HG03378 (cell line): ENCODE data around the gene CNOT1.
A peak's percentile ranks its signal among the peaks of the same experiment; 100 is the strongest.
"Not testable (repeated sequence)": the region's sequence is repeated elsewhere in the genome, so short reads cannot be mapped to it uniquely, and the experiment has no call there.

Experiments
- ATAC-seq: cut with Tn5 transposase; IDR thresholded peaks from one replicate; pipeline ENCODE4 v1.9.1; 2021; ENCODE audit warnings: mild to moderate bottlenecking, moderate library complexity; ENCODE audit not compliant: unreplicated experiment

CNOT1 gene

DNA sequence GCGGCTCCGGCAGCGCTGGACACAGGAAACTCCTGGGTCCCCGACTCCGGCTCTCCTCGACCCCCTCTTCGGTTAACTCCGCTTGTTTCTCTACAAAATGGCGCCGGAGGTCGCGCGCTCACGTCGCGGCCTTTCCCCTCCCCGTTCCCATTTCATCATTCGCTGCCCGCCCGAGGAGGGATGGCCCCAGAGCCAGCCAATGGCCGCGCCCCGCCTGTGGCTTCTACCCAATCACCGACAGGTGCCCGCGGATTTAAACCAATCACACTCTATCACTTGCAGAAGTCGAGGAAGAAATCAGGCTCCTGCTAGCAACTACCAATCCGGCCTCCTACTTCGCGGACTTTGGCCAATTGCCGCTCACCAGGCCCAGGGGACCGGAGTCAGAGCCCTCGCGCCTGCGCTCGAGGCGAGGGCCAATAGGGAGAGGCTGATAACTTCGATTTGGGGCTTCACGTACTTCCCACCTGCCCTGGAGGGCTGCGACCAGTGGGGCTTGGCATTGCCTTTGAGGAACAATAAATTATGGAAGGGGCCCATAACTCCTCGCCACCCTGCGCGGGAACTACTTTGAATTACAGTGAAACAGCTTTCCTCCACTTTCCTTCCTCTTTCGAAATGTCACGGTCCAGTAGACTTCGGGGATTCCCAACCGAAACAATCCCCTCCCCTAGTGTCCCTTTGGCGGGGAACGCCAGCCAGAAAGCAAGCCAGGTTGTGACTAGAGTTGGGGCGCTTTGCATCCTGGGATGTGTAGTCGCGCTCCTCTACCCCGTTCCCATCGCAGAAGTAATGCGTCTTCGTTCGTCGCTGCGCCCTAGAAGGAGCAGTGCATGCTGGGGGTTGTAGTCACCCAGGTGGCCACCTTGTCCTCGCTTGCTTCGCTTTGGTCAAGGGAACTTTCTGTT lies at the start of gene CNOT1:
Gene CNOT1, minus strand, starts transcription at position 94 of the 908 bp plus-strand sequence. CDS start 30,489 bp downstream, outside the sequence.
- ATAC-seq, result peak; percentile 93

DNA sequence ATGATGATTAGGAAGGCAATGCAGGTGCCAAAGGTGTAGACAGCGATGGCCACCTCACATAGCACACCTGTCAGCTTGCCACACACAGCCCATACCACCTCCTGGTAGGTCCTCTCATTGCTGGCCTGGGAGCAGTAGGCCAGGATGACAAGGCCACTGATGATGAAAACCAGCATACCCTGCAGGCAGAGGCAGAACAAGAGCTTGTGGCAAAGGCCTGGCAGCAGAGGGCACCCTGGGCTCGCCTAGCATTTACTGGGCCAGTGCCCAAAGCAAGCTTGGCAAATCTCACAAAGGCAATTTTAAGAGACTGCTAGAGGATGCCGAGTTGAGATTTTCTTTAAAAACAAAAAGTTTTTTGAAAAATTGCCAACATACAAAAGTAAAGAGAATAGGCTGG lies 49.1 kb upstream of the CNOT1 start:
- ATAC-seq, result no peak

DNA sequence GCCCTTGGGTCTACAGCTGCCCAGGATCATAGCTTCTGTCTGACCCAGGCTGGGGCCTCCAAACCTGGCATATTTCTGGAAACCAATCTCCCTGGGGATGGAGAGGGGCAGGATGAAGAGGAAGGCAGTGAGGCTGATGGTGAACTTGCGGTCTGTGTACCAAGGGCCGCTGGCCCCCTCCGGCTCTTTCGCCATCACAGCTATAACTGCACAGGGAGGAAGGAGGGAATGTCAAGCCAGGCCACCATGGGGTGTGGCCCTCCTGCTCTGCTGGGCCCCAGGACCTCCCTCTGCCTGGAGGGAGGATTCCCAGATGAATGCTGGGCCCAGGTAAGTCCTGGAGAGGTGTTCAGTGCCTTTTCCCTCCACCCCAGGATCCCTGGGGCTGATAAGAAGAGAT lies 48.6 kb upstream of the CNOT1 start:
- ATAC-seq, result no peak

DNA sequence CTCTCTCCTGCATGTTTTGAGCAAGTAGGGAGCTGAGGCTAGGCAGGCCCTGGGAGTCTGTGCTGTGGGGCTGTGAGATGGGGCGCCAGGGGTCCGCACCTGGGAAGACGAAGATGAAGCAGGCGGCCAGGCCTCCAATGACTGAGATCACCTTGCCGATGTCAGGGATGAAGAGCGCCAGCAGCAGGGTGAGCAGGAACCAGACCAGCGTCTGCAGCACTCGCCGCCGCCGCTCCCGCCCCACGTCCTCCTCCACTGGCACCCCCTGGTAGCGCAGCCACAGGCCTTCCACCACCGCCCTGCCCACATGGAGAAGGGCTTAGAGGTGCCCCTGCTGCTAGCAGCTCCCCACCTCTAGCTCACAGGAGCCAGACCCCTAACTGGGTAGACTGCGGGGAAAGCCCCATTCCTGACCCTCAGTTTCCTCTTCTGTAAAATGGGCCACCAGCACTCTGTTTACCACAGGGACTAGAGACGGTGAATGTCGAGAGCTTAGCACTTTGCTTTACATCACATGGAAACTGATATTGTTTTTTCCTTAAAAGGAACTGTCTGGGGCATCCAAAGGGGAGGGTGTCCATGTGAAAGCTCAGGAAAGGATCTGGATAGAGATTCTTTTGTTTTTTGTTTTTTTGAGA lies 41.4 kb upstream of the CNOT1 start:
- no peak for ATAC-seq

DNA sequence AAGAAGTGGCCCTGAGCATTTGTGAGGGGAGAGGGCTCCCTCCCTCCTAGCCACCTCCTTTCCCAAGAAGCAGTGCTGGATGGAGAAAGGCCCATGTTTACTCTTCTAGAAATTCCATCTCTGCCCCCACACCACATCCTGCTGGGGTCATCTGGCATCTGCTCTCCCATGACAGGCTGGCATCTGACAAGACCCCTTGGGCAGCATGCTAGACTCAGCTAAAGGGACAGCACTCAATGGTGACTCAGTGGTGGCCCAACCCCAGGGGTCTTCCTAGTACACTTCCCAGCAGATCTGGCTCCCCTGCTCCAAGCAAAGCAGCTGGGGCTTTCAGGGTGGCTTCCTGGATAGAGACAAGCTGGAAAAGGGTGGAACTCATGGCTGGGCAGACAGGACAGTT lies 40.6 kb upstream of the CNOT1 start:
- ATAC-seq, result no peak

DNA sequence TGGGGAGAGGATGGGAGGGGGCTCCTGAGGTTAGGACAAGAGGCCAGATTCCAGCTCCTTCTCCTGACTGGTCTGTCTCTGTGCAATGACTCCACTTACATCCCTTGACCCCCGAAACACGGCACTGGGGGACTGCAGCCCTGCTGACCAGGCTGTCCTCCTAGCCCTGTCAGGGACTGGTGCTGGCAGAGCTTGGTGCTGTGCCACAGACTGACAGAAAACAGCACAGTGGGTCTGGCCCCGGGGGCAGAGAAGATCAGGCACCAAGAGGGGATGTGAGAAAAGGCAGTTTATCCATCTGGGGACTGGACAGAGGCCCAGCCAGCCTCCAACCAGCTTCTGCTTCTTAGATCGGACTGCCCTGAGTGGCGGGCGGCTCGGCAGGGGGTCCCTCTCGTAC lies 35.6 kb upstream of the CNOT1 start:
- ATAC-seq, result no peak

DNA sequence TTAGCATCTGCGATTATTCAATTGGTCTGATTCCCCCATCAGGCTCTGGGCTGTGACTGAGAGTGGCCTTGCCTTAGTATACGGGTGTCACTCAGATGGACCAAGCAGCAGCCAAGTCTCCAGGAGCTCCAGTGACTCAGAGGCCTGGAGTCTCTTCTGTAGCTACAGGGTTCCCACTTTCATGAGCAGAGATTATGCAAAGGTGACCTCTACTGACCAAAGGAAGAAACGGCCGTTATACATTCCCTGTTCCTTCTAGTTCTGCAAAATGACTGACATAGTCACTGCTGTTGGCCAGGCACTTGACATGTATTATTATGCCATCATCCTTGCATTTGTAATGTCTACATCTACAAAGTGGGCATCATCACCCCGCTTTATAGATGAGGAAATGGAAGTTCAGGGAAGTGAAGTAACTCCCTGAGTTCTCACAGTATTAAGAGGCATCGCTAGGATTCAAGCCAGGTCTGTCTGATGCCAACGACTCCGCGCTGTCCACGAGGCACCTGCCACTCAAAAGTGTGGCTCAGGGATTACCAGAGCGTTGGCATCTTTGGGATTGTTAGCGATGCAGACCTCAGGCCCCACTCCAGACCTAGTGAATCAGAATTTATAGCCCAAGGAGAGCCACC lies 31.7 kb upstream of the CNOT1 start:
- ATAC-seq, result peak; percentile 86

DNA sequence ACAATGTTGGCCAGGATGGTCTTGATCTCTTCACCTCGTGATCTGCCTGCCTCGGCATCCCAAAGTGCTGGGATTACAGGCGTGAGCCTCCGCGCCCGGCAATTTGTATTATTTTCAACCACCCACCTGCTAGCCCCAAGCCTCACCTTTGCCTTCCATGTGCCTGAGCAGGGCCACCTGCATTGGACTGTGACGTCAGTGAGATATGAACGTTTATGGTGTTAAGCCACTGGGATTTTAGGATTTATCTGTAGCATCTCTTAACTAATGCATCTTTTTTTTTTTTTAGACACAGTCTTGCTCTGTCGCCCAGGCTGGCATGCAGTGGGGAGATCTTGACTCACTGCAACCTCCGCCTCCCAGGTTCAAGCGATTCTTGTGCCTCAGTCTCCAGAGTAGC lies 30.3 kb upstream of the CNOT1 start:
- not testable (repeated sequence) for ATAC-seq

DNA sequence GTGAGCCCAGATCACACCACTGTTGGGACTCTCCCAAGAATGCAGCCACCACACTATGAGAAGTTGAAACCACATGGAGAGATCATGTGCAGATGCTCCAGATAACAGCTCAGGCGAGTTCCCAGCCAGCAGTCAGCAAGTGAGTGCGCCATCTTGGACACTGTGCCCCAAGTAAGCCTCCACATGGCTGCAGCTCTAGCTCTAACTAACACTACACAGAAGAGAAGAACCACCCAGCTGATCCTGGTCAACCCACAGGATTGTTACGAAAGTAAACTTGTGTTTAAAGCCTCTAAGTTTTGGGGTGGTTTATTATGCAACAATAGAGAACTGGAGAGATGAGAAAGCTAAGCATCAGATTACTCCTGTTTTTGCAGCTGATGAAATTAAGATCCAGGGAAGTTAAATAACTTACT lies 29.2 kb upstream of the CNOT1 start:
- ATAC-seq, result no peak

DNA sequence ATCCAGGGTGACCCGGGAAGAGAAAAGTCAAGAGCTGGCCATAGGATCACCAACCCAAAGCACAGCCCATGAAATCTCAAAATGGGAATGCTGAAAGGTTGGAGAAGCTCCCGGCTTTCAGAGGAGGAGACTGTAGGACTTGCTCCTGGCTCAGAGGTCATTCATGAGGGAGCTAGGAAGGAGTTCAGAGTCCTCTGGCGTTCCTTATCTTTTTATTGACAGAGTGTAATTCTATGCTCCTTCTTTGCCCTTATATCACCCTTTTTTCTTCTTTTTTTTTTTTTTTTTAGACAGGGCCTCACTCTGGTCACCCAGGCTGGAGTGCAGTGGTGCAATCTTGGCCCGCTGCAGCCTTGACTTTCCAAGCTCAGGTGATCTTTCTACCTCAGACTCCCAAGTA lies 27.3 kb upstream of the CNOT1 start:
- no peak for ATAC-seq

DNA sequence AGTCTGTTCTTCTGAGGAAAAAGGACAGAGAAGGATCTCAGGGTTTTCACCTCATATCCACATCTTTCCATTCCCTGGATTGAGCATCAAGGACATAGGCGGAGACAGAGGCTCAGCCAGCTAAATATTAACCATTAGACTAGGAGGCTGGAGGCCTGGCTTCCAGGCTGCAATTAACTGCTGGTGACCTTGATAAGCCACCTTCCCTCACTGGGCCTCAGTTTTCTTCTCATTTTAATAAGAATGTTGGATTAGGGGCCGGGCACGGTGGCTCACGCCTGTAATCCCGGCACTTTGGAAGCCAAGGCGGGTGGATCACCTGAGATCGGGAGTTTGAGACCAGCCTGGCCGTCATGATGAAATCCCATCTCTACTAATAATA lies 25.6 kb upstream of the CNOT1 start:
- no peak for ATAC-seq

DNA sequence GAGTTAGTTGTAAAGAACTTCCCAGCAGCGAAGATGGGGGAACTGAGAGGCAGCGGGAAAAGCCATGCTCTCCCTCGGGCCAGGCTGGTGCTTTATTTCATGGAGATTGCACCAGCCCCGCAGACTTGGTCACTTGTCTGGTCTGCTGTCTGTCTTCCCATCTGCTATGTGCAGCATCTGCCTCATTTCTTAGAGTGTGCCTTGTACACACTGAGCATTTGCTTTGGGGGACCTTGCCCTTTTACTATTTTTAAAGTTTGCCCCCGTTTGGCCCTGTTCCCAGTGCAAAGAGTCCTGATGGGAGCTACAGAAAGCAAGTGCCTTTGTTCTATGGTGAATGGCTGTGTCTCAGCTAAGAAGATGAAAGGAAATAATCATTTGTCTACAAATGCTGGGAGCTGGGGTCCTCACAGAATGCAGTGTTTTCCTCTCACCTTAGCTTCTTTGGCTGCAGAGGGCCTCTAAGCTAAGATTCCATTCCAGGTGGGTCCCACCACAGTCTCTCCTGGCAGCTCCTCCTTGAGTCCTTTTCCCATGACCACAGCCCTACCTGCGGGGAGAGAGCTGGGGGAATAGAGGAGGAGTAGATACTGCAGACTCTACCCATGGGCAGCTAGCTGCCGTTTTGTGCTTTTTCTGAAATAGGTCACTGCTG lies 25.1 kb upstream of the CNOT1 start:
- ATAC-seq, result no peak

DNA sequence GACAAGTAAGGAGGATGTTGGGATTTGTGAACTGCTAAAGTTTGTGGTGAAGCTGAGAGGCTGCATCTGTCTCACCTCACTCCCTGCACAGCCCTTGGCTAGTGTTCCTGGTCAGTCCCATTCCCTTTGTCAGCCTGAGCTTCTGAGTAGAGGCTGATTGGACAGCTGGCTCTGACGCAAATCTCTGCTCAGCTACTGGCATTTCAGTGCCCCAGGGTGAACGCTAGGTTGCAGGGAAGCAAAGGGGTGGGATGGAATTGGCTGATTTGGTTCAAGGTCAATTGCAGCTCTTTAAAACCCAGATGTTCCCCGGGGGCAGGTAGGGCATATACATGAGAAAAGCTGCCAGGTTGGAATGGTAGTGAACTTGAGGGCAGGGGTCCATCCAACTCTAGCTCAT lies 23.1 kb upstream of the CNOT1 start:
- ATAC-seq, result no peak

DNA sequence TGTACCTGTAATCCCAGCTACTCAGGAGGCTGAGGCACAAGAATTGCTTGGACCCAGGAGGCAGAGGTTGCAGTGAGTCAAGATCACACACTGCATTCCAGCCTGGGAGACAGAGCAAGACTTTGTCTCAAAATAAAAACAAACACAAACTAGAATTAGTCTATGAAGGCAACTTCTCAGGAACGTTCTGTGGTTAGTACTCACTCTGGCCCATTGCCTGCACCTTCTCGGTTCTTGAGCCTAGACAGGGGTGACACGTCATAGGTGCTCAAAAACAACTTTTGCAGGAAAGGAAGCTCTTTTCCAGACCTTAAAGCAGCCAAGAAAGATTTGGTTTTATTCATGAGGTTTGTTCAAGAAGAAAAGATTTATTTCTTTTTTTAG lies 22.3 kb upstream of the CNOT1 start:
- ATAC-seq, result no peak

DNA sequence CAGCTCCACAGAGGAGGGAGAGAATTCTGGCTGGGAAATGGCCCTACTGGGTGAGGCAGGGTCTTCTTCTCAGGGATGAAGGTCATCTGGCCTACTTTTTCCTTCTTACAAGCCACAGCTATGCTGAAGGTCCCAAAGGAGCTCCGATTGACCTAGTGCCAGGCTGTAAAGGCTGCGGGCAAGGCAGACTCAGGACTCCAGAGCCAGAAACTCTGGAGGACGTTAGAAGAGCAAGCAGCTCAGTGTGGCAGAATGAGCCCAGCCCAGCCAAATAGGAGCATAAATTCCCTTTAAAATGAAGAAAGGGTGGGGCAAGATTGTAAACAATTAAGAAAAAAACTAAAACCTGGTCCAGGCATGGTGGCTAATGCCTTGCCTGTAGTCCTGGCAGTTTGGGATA lies 20.1 kb upstream of the CNOT1 start:
- ATAC-seq, result no peak

DNA sequence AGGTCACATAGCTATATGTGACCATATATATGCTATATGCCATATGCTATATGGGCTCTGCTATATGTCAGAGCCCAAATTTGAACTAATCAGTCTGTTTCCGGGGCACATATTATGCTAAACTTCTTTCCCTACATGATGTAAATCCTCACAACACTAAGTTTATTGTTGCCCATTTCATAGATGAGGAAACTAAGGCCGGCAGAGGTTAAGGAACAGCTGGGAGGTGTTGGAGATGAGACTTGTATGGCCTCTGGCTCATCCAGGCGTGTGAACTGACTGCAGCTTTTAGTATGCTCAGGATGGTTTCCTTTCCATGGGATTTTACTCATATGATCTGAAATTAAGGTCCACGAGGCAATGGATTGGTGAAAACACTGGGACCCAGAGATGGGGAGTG lies 17.5 kb upstream of the CNOT1 start:
- no peak for ATAC-seq

DNA sequence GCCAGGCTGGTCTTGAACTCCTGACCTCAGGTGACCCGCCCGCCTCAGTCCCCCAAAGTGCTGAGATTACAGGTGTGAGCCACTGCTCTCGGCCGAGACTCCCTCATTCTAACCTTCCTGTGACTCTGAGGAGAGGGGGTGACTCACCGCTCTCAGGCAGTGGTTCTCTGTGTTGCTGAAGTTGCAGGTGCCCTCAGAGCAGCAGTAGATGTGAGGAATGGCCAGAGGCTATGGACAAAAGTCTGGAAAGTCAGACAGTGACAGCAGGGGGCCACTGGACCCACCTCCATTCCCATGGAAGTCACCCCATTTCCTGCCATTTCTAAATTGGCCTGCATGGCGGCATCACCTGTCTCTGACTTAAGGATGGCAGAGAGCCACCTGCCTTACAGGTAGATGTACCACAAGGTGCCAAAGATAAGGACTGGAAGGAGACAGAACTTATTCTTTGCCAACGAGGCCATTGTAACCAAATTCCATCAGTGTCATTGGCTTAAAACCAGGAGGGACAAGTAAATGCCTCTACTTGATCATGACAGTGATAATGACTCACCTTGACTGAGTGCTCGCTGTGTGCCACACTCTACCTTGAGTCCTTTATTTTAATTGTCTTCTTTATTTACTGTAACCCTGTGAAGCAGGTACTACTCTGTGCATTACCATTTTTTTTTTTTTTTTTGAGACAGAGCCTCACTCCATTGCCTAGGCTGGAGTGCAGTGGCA lies 15.3 kb upstream of the CNOT1 start:
- no peak for ATAC-seq

DNA sequence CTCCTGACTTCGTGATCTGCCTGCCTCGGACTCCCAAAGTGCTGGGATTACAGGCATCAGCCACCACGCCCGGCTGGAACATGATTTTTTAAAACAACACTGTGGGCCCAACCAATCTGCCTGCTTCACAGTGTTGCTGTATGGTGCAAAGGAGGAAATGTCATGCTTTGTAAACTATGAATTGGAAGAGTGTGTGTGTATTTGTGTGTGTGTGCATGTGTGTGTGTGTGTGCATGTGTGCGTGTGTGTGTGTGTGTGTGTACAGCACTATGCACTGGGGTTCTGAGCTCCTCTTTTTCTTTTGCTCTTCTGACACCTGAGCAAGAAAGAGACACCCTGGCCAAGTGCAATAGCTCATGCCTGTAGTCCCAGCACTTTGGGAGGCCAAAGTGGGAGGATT lies 14.5 kb upstream of the CNOT1 start:
- no peak for ATAC-seq

DNA sequence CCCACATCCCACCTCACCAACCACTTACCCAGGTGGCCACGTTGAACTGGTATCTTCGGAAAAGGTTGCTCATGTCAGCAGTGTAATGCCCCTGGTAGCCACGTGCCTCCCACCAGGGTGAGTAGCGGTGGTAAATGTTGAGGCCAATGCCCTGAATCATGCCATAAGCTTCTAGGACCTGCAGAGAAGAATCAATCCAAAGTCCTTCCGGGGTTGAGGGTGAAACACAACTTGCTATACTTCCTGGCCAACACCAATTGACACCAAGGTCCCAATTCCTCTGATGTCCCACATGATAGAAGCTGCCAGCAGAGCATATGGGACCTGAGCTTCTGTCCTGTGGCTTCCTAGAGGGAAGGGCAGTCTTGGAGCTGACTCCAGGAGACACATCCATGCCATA lies 11.3 kb upstream of the CNOT1 start:
- ATAC-seq, result no peak

DNA sequence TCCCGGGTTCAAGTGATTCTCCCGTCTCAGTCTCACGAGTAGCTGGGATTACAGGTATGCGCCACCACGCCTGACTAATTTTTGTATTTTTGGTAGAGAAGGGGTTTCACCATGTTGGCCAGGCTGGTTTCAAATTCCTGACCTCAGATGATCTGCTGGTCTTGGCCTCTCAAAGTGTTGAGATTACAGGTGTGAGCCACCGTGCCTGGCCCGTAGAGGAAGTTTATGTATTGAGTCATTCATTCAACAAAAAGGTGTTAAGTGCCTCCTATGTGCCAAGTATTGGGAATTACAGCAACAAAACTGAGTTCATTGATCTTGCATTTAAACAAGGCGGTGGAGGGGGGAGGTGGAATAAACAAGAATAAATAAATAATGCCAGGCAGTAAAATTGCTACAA lies 10.2 kb upstream of the CNOT1 start:
- no peak for ATAC-seq

DNA sequence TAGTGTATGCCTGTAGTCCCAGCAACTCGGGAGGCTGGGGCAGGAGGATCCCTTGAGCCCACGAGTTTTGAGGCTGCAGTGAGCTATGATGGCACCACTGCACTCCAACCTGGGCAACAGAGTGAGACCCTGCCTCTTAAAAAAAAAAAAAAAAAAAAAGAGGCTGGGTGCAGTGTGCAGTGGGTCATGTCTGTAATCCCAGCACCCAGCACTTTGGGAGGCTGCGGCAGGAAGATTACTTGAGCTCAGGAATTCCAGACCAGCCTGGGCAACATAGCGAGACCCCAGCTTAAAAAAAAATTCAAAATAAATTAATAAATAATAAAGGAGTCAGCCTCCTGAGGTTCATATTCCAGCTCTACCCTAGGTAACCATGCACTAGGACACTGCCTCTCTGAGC lies 9.6 kb upstream of the CNOT1 start:
- ATAC-seq, result no peak
